NOMO-1 treated with dmso at 0.1 percent for 144 hours (cell line): Measurements from ENCODE around the gene CTXN1.
"Not testable (repeated sequence)": the region's sequence is repeated elsewhere in the genome, so short reads cannot be mapped to it uniquely, and the experiment has no call there.

Experiments
- DNase-seq: peaks from one replicate; lab custom pipeline; 2025; ENCODE audit not compliant: unreplicated experiment; lab: John Stamatoyannopoulos, UW

CTXN1 gene

GRCh38 chr19:7926021-7926726, at the start of gene CTXN1:
Gene CTXN1 (minus strand): TSS chr19:7926135. CDS start chr19:7925538, 597 bp downstream.
- no peak for DNase-seq

- DNase-seq = no peak
Measured at GRCh38 chr19:7975037-7975436, 49.1 kb upstream of the CTXN1 start.

GRCh38 chr19:7973883-7974282, 47.9 kb upstream of the CTXN1 start:
- no peak for DNase-seq

GRCh38 chr19:7971553-7972520, 45.9 kb upstream of the CTXN1 start:
- DNase-seq = no peak

DNA sequence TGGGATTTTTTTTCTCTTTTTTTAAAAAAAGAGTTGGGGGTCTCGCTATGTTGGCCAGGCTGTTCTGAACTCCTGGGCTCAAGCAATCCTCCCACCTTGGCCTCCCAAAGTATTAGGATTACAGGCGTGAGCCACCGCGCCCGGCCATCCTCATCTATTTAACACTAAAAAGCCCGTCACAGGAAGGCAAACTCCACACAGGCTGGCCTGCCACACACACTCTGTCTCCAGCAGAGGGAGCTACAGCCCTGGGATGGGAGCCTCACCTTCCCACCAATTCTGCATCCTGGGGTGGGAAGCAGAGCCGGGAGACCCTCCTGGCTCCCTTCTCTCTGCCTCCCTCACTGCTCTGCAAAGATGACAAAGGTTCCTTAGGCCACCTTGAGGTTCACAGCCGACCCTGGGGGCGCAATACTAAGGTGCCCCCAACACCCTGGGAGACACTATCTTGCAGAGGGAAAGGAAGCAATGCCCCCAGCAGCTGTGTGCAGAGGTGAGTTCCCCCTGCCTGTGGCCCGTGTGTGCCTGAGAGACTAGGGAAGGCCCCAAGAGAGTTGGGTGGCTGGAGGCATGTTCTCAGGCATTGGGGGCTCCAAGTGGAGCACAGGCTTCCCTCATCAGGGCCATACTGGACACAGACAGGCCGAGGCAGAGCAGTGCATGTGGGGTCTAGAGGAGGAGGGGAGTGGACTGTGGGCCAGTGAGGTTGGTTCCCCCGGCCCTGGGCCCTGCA, 44.9 kb upstream of the CTXN1 start:
- no peak for DNase-seq

DNA sequence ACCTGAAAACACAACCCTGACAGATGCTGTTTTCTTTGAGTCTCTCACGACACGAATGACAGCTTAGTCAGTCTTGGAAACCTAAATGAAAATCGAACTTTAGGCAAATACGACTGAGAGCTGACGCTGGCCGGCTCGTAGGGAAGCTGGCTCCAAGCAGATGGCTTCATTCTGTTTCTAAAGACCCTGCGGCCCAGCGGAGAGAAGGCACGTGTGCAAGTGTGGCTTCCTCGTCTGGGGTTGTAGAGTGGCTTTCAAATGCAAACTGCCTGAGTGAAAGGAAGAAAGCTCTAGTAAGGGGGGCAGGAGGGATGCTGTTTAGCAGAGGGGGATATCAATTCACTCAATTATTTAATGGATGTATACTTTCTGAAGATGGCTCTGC, 43.6 kb upstream of the CTXN1 start:
- DNase-seq = no peak

DNA sequence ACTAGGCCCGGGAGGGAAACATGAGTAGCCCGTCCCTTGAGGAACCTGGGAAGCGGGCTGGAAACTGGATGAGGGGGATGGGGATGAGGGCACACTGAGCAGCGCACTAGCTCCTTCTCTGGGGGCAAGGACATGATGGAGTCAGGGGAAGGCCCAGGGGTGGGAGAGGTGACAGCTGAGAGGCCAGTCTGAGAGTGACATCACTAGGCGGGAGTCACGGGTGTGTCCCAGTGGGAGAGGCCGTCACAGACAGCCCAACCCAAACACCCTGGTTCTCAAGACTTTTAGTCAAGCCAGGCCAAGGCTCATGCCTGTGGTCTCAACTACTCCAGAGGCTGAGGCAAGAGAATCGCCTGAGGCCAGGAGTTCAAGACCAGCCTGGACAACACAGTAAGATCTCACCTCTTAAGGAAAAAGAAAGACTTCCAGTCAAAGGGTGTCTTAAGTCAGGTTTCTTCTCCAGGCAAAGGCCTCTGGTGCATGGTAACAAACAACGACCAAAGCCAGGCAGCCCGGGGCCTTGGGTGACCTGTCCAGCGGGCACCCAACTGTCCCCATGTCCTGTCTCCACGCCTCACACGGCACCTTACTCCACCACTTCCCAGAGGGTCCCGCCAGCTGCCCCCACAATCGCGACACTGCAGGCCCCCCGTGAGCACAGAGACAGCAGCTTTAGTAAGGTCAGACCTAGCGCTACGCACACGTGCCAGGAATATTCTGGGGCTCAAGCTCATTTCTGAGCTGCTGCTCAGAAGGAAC, 43.0 kb upstream of the CTXN1 start:
- no peak for DNase-seq

DNA sequence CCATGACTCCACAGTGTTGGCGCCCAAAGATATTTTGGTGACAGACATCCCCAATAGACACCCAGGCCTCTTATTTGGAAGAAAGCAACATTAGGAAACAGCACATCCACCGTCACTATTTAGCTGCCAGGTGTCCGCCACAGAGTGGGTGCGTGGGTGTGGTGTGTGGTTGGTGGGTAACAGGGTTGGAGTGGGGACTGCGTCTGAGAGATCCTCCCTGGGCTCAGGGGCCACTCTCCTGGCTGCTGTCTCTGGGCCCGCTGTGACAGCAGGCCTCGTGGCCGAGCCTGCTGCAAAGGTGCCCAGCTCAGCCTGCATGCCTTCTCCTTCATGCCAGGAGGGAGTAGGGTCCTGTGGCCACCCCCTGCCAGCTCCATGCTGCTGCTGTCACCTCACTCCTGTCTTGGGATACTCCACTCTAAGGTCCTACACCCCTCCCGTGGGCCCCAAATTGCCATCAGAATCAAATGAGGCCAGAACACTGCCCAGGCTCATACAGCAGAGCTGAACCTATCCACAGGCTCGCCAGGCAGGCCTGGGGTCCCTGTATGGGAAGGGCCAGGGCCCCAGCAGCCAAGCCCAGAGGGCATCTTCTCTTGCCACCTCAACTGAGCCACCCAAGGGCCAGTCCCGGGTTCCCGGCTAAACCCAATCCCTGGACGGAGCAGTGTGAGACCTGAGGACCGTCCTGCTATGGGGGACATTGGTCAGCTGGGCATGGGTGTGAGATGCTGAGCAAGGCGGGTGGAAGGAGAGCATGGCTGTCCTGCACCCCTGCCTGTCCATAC, 42.3 kb upstream of the CTXN1 start:
- no peak for DNase-seq

DNA sequence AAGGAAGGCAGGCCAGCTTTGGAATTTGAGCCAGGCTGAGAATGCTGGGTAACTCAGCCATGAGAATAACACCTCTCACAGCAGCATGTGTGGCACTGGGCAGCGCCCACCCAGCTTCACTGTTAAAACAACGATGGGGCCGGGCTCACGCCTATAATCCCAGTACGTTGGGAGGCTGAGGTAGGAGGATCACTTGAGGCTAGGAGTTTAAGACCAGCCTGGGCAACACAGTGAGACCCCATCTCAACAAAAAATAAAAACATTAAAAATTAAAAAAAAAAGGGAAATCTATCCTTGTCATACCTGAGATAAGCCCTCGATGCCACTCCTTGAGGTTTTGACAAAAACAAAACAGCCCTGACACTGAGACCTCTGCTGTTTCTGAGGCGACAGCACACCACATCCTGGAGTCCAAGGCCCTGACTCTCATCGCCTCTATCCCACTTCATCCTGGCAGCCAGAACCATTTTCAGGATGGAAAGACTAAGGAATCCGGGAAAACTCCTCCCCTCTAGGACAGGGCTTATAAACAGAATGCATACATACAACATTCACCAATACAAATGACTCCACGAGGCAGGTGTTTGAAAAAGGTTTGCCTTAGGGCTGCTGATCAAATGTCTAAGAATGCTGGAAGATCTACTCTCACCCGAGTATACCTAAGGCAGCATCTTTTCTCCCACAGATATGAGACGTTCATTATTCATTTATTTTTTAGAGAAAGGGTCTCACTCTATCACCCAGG, 40.2 kb upstream of the CTXN1 start:
- no peak for DNase-seq

- no peak for DNase-seq
Measured at GRCh38 chr19:7965259-7965841, 39.4 kb upstream of the CTXN1 start.

GRCh38 chr19:7963566-7963965, 37.6 kb upstream of the CTXN1 start:
- no peak for DNase-seq

GRCh38 chr19:7962644-7963268, 36.8 kb upstream of the CTXN1 start:
- no peak for DNase-seq

DNA sequence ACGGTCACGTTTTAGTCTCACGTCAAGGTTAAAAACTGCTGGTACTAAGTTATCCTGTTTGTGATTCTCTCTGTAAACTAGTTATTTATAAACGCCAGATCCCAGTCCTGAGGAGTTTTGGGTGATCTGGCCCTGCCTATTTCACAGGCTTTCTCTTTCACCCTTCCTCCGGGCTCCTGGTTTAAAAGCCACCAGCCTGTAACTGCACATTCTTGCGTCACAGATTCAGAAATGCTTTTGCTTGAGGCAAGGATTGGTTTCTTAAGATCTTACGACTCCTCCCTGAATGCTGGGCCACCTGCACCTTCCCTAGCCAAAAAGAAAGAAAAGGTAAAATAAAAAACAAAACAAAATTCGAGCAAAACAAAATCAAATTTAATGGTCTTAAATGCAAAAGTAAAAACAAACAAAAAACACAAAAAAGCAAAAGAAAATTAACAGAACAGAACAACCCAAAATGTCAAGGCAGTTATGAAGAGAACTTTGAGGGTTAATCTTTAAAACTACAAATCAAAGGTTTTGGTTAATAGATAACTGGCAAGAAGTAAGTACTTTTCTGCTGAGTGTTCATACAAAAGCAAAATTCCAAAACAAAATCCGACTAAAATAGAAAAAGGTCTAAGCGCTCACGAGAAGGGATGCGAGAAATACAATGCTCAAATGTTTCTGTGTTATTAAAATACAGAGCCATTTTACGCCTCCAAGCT, 36.1 kb upstream of the CTXN1 start:
- no peak for DNase-seq

DNA sequence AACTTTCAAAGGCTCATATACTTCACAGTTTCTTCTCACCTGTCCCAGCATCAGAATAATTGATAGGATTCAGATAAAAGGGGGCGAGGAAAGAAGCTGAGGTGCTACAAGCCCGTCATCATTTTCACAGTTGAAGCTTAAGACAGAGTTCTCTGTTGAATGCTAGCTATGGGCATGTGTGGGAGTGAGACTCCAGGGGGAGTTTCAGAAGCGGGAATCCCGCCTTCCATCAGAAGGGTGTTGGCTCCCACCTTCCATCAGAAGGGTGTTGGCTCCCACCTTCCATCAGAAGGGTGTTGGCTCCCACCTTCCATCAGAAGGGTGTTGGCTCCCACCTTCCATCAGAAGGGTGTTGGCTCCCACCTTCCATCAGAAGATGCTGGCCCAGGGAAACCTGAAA, 35.1 kb upstream of the CTXN1 start:
- not testable (repeated sequence) for DNase-seq

- DNase-seq = no peak
Measured at GRCh38 chr19:7959211-7959610, 33.3 kb upstream of the CTXN1 start.

DNA sequence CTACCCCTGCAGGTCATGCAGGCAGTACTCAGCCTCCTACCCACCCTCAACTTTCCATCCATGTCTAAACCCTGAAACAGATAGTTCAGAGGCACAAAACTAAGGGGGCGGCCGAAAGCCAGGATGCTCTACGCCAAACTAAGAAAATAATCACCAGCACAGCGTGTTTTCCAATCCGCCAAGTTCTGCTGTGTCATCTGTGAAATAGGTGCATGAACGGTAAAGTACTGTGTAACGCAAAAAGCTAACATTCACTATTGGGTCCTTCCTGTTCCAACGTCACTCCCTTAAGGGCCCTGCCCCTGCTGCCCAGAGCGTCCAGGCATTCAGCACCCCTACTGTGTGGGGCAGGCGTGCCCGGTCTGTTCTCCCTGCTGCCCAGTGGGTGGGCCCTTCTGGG, 29.8 kb upstream of the CTXN1 start:
- DNase-seq = no peak

DNA sequence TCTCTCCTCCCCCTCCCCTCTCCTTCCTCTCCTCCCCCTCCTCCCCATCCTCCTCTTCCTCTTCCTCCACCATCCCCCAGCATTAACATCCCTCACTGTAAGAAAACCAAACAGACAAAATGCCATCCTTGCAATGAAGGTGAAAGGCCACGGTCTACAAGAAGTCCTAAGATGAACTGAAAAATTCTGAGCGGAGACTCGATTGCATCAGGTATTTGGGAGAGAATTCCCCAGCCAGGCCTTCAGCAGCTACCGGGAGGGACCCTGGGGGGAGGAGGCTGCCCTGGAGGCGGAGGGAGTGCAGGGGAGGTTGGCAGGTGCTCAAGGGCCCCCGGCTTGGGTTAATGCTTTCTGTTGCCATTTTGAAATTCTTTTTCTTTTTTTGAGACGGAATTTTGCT, 27.6 kb upstream of the CTXN1 start:
- DNase-seq = no peak

- no peak for DNase-seq
Measured at GRCh38 chr19:7953060-7953459, 27.1 kb upstream of the CTXN1 start.
